RWPE2 (cell line): ENCODE data around the gene CTLA4.

ENCODE experiments used
- ATAC-seq: fragments of 200-7000 bp; cut with Tn5 transposase; 3 replicates; pipeline ENCODE4 v1.9.1; 2021; ENCODE audit warnings: low read depth
- DNase-seq: peaks from one replicate; pipeline ENCODE4 v3.0.0-alpha.2; 2020; ENCODE audit warnings: low spot score
- H3K27ac ChIP-seq: fragments of 450-650 bp; 2 replicates; pipeline ENCODE4 v1.5.1; 2017; ENCODE audit warnings: mild to moderate bottlenecking; ENCODE audit not compliant: poor library complexity, severe bottlenecking
- H3K27me3 ChIP-seq: fragments of 250-450 bp; sonication (Bioruptor Pico); 2 replicates; pipeline ENCODE4 v1.5.1; 2021; ENCODE audit warnings: mild to moderate bottlenecking, moderate library complexity; ENCODE audit not compliant: insufficient read depth, poor library complexity, severe bottlenecking
- H3K36me3 ChIP-seq: fragments of 250-450 bp; sonication (Bioruptor Pico); 2 replicates; pipeline ENCODE4 v1.5.1; 2020; ENCODE audit warnings: low read depth, mild to moderate bottlenecking, moderate library complexity
- H3K4me1 ChIP-seq: fragments of 250-450 bp; sonication (Bioruptor Pico); 2 replicates; pipeline ENCODE4 v1.5.1; 2021; ENCODE audit warnings: mild to moderate bottlenecking, moderate library complexity; ENCODE audit not compliant: insufficient read depth, poor library complexity, severe bottlenecking
- H3K4me3 ChIP-seq: fragments of 250-450 bp; sonication (Bioruptor Pico); 2 replicates; pipeline ENCODE4 v1.5.1; 2021; ENCODE audit warnings: mild to moderate bottlenecking, moderate library complexity; ENCODE audit not compliant: severe bottlenecking
- H3K9me3 ChIP-seq: fragments of 250-450 bp; sonication (Bioruptor Pico); 2 replicates; pipeline ENCODE4 v1.5.1; 2021; ENCODE audit warnings: mild to moderate bottlenecking, moderate library complexity; ENCODE audit not compliant: severe bottlenecking
- TF ChIP-seq, protein P1 (sequence below): fragments of 450-650 bp; IDR thresholded peaks from one replicate; pipeline ENCODE4 v1.5.1; 2017; ENCODE audit warnings: mild to moderate bottlenecking, moderate library complexity; ENCODE audit not compliant: poor library complexity, severe bottlenecking

The CTLA4 gene

GRCh38 chr2:203846490-203847105, 21.0 kb upstream of the CTLA4 start:
- Histone ChIP-seq H3K4me3 (no peak overlapping the region), H3K27me3 (no peaks in the 10 kb centered on the region), H3K4me1 (no peaks in the 10 kb centered on the region), H3K36me3 (no peaks in the 10 kb centered on the region), H3K9me3 (no peaks in the 10 kb centered on the region), H3K27ac (no peak overlapping the region)
- ATAC-seq (no peak), DNase-seq (no peak)
- TF ChIP-seq, protein P1, sequence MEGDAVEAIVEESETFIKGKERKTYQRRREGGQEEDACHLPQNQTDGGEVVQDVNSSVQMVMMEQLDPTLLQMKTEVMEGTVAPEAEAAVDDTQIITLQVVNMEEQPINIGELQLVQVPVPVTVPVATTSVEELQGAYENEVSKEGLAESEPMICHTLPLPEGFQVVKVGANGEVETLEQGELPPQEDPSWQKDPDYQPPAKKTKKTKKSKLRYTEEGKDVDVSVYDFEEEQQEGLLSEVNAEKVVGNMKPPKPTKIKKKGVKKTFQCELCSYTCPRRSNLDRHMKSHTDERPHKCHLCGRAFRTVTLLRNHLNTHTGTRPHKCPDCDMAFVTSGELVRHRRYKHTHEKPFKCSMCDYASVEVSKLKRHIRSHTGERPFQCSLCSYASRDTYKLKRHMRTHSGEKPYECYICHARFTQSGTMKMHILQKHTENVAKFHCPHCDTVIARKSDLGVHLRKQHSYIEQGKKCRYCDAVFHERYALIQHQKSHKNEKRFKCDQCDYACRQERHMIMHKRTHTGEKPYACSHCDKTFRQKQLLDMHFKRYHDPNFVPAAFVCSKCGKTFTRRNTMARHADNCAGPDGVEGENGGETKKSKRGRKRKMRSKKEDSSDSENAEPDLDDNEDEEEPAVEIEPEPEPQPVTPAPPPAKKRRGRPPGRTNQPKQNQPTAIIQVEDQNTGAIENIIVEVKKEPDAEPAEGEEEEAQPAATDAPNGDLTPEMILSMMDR: no peak

GRCh38 chr2:203849010-203849409, 18.6 kb upstream of the CTLA4 start:
- DNase-seq: no peak
- H3K27me3 ChIP-seq: no peaks in the 10 kb centered on the region
- no peaks in the 10 kb centered on the region for H3K4me1 ChIP-seq
- H3K9me3 ChIP-seq: no peaks in the 10 kb centered on the region
- no peak overlapping the region for H3K27ac ChIP-seq
- no peak for ATAC-seq
- TF ChIP-seq, protein P1: no peak
- H3K4me3 ChIP-seq: no peak overlapping the region
- no peaks in the 10 kb centered on the region for H3K36me3 ChIP-seq

GRCh38 chr2:203852760-203853159, 14.8 kb upstream of the CTLA4 start:
- ATAC-seq: no peak
- DNase-seq: no peak
- Histone ChIP-seq H3K4me1 (no peaks in the 10 kb centered on the region), H3K4me3 (no peak overlapping the region), H3K27me3 (peaks cover 7% of the 10 kb centered on the region), H3K9me3 (no peaks in the 10 kb centered on the region), H3K27ac (no peak overlapping the region), H3K36me3 (no peaks in the 10 kb centered on the region)
- TF ChIP-seq, protein P1: no peak

DNA sequence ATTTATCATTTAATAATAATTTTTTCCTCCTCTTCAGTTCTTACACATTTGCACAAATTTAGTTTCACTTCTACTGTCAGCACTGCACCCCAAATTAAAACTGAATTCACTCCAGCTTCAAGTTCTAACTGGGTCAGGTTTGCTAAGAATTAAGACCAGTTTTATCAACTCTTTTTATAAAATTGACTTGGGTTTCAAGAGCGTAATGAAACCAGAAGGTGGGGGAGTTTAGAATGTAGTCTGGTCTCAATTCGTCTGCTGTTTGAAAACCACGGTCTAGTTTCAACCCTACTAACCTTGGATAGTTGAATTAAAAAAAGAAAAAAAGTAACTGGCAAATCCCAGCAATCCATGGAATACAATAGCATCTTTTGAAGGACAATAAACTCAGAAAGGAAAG, 14.3 kb upstream of the CTLA4 start:
- no peaks in the 10 kb centered on the region for H3K9me3 ChIP-seq
- no peak overlapping the region for H3K27ac ChIP-seq
- ATAC-seq (no peak), DNase-seq (no peak)
- H3K36me3 ChIP-seq: no peaks in the 10 kb centered on the region
- H3K4me1 ChIP-seq: no peaks in the 10 kb centered on the region
- no peak overlapping the region for H3K4me3 ChIP-seq
- H3K27me3 ChIP-seq: peaks cover 7% of the 10 kb centered on the region
- TF ChIP-seq, protein P1: no peak

DNA sequence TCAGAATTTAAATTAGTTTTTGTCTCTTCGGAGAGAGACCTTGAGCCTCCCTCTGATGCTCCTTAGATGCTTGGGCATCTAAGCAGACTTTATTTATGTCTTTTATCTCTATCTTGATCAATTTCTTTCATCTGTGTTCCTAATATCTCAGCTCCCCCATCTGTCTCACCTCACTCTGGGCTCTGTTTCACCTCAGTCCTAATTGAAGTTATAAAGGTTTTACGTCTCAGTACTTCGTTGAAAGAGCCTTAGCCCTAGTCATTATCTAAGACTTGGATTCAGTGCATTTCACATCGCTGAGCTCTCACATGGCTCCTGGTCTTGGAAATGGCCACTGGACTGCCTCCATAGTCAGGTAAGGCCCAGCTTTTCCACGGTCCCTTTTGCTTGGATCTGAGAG, 13.8 kb upstream of the CTLA4 start:
- Histone ChIP-seq H3K27me3 (peaks cover 7% of the 10 kb centered on the region), H3K4me1 (no peaks in the 10 kb centered on the region), H3K36me3 (no peaks in the 10 kb centered on the region), H3K9me3 (no peaks in the 10 kb centered on the region), H3K4me3 (no peak overlapping the region), H3K27ac (no peak overlapping the region)
- DNase-seq: no peak
- ATAC-seq: no peak
- TF ChIP-seq, protein P1: no peak
